ENCODE results near the gene RNF207. TPM values are rescaled to one million over a fixed set of nuclear protein-coding genes. Genes with fewer than 3 reads are reported as not detected.

Gene RNF207, protein sequence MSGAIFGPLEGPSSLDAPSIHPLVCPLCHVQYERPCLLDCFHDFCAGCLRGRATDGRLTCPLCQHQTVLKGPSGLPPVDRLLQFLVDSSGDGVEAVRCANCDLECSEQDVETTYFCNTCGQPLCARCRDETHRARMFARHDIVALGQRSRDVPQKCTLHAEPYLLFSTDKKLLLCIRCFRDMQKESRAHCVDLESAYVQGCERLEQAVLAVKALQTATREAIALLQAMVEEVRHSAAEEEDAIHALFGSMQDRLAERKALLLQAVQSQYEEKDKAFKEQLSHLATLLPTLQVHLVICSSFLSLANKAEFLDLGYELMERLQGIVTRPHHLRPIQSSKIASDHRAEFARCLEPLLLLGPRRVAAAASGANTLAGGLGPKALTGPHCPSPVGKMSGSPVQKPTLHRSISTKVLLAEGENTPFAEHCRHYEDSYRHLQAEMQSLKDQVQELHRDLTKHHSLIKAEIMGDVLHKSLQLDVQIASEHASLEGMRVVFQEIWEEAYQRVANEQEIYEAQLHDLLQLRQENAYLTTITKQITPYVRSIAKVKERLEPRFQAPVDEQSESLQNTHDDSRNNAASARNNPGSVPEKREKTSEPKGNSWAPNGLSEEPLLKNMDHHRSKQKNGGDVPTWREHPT
- total RNA-seq = 10 to 100 TPM; 10.8 to 43.2 (median 20.2) TPM

DNA sequence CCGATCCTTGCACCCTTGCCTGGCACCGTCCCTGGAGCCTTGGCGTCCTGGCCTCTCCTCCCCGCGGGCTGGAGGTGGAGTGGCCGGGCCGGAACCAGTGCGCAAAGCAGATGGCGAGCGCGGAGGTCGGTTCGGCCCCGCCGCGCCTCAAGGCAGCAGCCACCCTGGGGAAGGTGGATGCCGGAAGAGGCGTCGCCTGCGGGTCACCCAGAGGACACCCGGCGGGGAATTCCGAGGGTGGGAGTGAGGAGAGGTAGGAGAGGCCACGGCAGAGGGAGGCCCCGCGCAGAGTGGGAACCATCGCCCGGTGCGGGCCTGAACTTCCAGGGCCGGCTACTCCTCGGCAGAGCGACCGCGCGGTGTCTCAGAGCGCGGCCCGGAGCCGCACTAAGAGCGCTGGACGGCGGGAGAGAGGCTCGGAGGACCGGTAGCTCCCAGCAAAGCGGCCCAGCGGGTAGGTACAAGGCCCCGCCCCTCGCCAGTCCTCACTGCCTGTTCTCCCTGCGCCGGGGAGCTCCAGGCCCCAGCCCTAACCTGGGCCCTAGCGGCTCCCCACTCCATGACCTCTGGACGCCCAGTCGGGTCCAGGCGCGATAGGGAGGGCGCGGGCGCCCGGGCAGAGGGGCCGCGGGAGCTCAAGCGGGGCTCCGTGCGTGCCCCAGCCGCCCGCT lies at the start of gene RNF207:
Gene RNF207, plus strand, starts transcription at position 271 of the 671 bp plus-strand sequence. CDS start 417 bp downstream, outside the sequence.
- intact Hi-C loops (cut with DNase I) = loop anchor here (2.0 kb wide), 1 partner anchor 39 kb away; the partner anchor contains the start of gene HES3
- DNase-seq (ENCODE audit: extremely low spot score) = no peak
- Histone ChIP-seq H3K4me3 (peak within 1 kb of the TSS; percentile 58 to 71 (median 64)), H3K9me3 (no peaks in the 10 kb centered on the region), H3K27ac (replicated peaks in 1 of 4) (peak within 1 kb of the TSS; percentile 78 to 88 (median 82)), H3K27me3 (peaks cover 0 to 15% (median 4%) of the 10 kb centered on the region in 4 donors), H3K36me3 (peaks cover 0 to 13% (median 11%) of the 10 kb centered on the region in 4 donors), H3K4me1 (peaks cover 49 to 56% (median 53%) of the 10 kb centered on the region in 4 donors)
- WGBS = 6% methylated on average over 9 of the region's 66 CpGs
- TF ChIP-seq POLR2A (IDR thresholded peaks at IDR 0.05; ENCODE audit: low read depth) (peak; percentile 59), EP300 (IDR thresholded peaks at IDR 0.05) (no peak), CTCF (IDR thresholded peaks at IDR 0.05) (no peak), POLR2AphosphoS5 (IDR thresholded peaks at IDR 0.05) (peak; percentile 35 to 58)

- intact Hi-C loops (cut with DNase I) = no loop called here
- TF ChIP-seq EP300 (IDR thresholded peaks at IDR 0.05) (no peak), POLR2AphosphoS5 (IDR thresholded peaks at IDR 0.05) (no peak), POLR2A (IDR thresholded peaks at IDR 0.05; ENCODE audit: low read depth) (no peak), CTCF (IDR thresholded peaks at IDR 0.05) (no peak)
- DNase-seq (ENCODE audit: extremely low spot score) = no peak
- Histone ChIP-seq H3K4me3 (no peak overlapping the region), H3K27me3 (peaks cover 0 to 38% (median 0%) of the 10 kb centered on the region in 4 donors), H3K27ac (replicated peaks in 1 of 4) (no peak overlapping the region), H3K36me3 (no peaks in the 10 kb centered on the region), H3K4me1 (no peaks in the 10 kb centered on the region), H3K9me3 (no peaks in the 10 kb centered on the region)
- WGBS = 80% methylated on average over 1 of the region's 2 CpGs
Measured at GRCh38 chr1:6157132-6157527, 48.8 kb upstream of the RNF207 start.

- DNase-seq (ENCODE audit: extremely low spot score) = no peak
- Histone ChIP-seq H3K4me3 (no peak overlapping the region), H3K9me3 (no peaks in the 10 kb centered on the region), H3K27me3 (peaks cover 0 to 43% (median 0%) of the 10 kb centered on the region in 4 donors), H3K27ac (replicated peaks in 1 of 4) (no peak overlapping the region), H3K36me3 (no peaks in the 10 kb centered on the region), H3K4me1 (no peaks in the 10 kb centered on the region)
- no peak for TF ChIP-seq EP300 (IDR thresholded peaks at IDR 0.05)
- TF ChIP-seq POLR2A (IDR thresholded peaks at IDR 0.05; ENCODE audit: low read depth) = no peak
- TF ChIP-seq CTCF (IDR thresholded peaks at IDR 0.05) = no peak
- TF ChIP-seq POLR2AphosphoS5 (IDR thresholded peaks at IDR 0.05) = no peak
- 74% methylated on average over 12 of the region's 15 CpGs for WGBS
- intact Hi-C loops (cut with DNase I) = no loop called here
Measured at GRCh38 chr1:6157528-6158174, 48.3 kb upstream of the RNF207 start.

- WGBS = 83% methylated on average over 8 of the region's 8 CpGs
- DNase-seq (ENCODE audit: extremely low spot score) = no peak
- H3K4me3 ChIP-seq = no peak overlapping the region
- no peaks in the 10 kb centered on the region for H3K4me1 ChIP-seq
- H3K36me3 ChIP-seq = no peaks in the 10 kb centered on the region
- peaks cover 0 to 48% (median 0%) of the 10 kb centered on the region in 4 donors for H3K27me3 ChIP-seq
- no peaks in the 10 kb centered on the region for H3K9me3 ChIP-seq
- intact Hi-C loops (cut with DNase I) = no loop called here
- no peak overlapping the region for H3K27ac ChIP-seq (replicated peaks in 1 of 4)
- TF ChIP-seq POLR2AphosphoS5 (IDR thresholded peaks at IDR 0.05) = no peak
- no peak for TF ChIP-seq EP300 (IDR thresholded peaks at IDR 0.05)
- TF ChIP-seq POLR2A (IDR thresholded peaks at IDR 0.05; ENCODE audit: low read depth) = no peak
- no peak for TF ChIP-seq CTCF (IDR thresholded peaks at IDR 0.05)
Measured at GRCh38 chr1:6158181-6158580, 47.7 kb upstream of the RNF207 start.

Data from esophagus muscularis mucosa (tissue), 4 donors.